Natural killer cell (primary cell): ENCODE results near the gene REX1BD. TPM values are rescaled to one million over a fixed set of nuclear protein-coding genes. Genes with fewer than 3 reads are reported as not detected.

Experiments
- ATAC-seq, 3 donors: fragments of 150-1000 bp in 2 of 3; fragments of 200-7000 bp in 1 of 3; cut with Tn5 transposase; 1 replicate in 1 of 3; 2 replicates in 2 of 3; pipeline ENCODE4 v1.10.0; 2021; ENCODE audit warnings: mild to moderate bottlenecking in 2 of 3, moderate library complexity in 2 of 3
- DNase-seq, 2 donors: peaks; one replicate each; pipeline versions ENCODE4 v3.0.0 to v3.0.0-alpha.2; 2013 to 2021; ENCODE audit warnings: mixed read lengths in 1 of 2
- H3K27ac ChIP-seq: one replicate; pipeline ENCODE4 v1.5.1; 2013; ENCODE audit warnings: mild to moderate bottlenecking, low read length
- H3K27me3 ChIP-seq: one replicate; pipeline ENCODE4 v1.6.1; 2013; ENCODE audit warnings: low read length; ENCODE audit not compliant: control insufficient read depth, insufficient read depth
- H3K36me3 ChIP-seq: one replicate; pipeline ENCODE4 v1.6.1; 2013; ENCODE audit warnings: low read length; ENCODE audit not compliant: control insufficient read depth, insufficient read depth
- H3K4me1 ChIP-seq: one replicate; pipeline ENCODE4 v1.6.1; 2013; ENCODE audit warnings: low read length; ENCODE audit not compliant: control insufficient read depth, insufficient read depth
- H3K4me3 ChIP-seq: one replicate; pipeline ENCODE4 v1.5.1; 2013; ENCODE audit warnings: low read length
- H3K9me3 ChIP-seq: one replicate; pipeline ENCODE4 v1.6.1; 2013; ENCODE audit warnings: low read length; ENCODE audit not compliant: control insufficient read depth, insufficient read depth
- H3K27ac Mint-ChIP-seq, 2 donors: one replicate each; pipeline ENCODE4 v1.8.0; 2022; ENCODE audit warnings: mild to moderate bottlenecking in 2 of 2, mixed read lengths in 2 of 2, moderate library complexity in 1 of 2
- H3K27me3 Mint-ChIP-seq, 2 donors: one replicate each; pipeline ENCODE4 v1.8.0; 2022; ENCODE audit warnings: low read depth in 2 of 2, mixed read lengths in 2 of 2
- H3K36me3 Mint-ChIP-seq: one replicate; pipeline ENCODE4 v1.8.0; 2022; ENCODE audit warnings: mixed read lengths
- H3K4me1 Mint-ChIP-seq, 2 donors: one replicate each; pipeline ENCODE4 v1.8.0; 2022; ENCODE audit warnings: mixed read lengths in 2 of 2
- H3K4me3 Mint-ChIP-seq: one replicate; pipeline ENCODE4 v1.8.0; 2022; ENCODE audit warnings: mild to moderate bottlenecking, moderate library complexity, mixed read lengths
- H3K9me3 Mint-ChIP-seq, 2 donors: one replicate each; pipeline ENCODE4 v1.8.0; 2022; ENCODE audit warnings: mixed read lengths in 2 of 2
- WGBS: methylation state at CpG from one replicate; pipeline ENCODE4 v1.1.7; 2013; ENCODE audit warnings: missing lambda C conversion rate; ENCODE audit not compliant: insufficient coverage; 5-methylcytosine and 5-hydroxymethylcytosine counted together
- intact Hi-C: fragments of 100-400 bp; cut with micrococcal nuclease; formaldehyde crosslinking; loops from one replicate; pipeline ENCODE4 v1.14.2; 2022
- total RNA-seq, 4 donors: library from RNA; stranded (reverse); fragments of 120-200 nt in 1 of 4; gene quantifications; one replicate each; pipeline versions ENCODE4 v1.2.3 to v1.2.4, GENCODE V29; 2013 to 2022
- TF ChIP-seq, protein P1 (sequence below): fragments of 200-600 bp; IDR thresholded peaks from one replicate; pipeline ENCODE4 v1.8.0; 2022; ENCODE audit warnings: antibody characterized with exemption

Gene REX1BD
- total RNA-seq, 3 donors from 2014 or later (not counting 1 experiment from before 2014, with no cell fraction given), result 80.6 to 86.9 (median 85.3) TPM

GRCh38 chr19:18605546-18606280 lies 17.1 kb downstream of the REX1BD start:
- H3K4me1 ChIP-seq, result peaks cover 10% of the 10 kb centered on the region
- TF ChIP-seq, protein P1, sequence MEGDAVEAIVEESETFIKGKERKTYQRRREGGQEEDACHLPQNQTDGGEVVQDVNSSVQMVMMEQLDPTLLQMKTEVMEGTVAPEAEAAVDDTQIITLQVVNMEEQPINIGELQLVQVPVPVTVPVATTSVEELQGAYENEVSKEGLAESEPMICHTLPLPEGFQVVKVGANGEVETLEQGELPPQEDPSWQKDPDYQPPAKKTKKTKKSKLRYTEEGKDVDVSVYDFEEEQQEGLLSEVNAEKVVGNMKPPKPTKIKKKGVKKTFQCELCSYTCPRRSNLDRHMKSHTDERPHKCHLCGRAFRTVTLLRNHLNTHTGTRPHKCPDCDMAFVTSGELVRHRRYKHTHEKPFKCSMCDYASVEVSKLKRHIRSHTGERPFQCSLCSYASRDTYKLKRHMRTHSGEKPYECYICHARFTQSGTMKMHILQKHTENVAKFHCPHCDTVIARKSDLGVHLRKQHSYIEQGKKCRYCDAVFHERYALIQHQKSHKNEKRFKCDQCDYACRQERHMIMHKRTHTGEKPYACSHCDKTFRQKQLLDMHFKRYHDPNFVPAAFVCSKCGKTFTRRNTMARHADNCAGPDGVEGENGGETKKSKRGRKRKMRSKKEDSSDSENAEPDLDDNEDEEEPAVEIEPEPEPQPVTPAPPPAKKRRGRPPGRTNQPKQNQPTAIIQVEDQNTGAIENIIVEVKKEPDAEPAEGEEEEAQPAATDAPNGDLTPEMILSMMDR, result no peak
- DNase-seq (no peak), ATAC-seq (no peak)
- H3K9me3 Mint-ChIP-seq, result no peaks in the 10 kb centered on the region
- intact Hi-C loops, result no loop called here
- no peak overlapping the region for H3K27ac Mint-ChIP-seq
- 4% methylated on average over 65 of the region's 65 CpGs for WGBS
- no peak overlapping the region for H3K4me3 Mint-ChIP-seq
- H3K36me3 ChIP-seq, result no peaks in the 10 kb centered on the region
- peaks cover 52% of the 10 kb centered on the region for H3K27me3 ChIP-seq
- no peak overlapping the region for H3K4me3 ChIP-seq
- H3K9me3 ChIP-seq, result no peaks in the 10 kb centered on the region
- peaks cover 4 to 16% of the 10 kb centered on the region in 2 donors for H3K4me1 Mint-ChIP-seq
- no peak overlapping the region for H3K27ac ChIP-seq
- peaks cover 39 to 54% of the 10 kb centered on the region in 2 donors for H3K27me3 Mint-ChIP-seq
- no peaks in the 10 kb centered on the region for H3K36me3 Mint-ChIP-seq

DNA sequence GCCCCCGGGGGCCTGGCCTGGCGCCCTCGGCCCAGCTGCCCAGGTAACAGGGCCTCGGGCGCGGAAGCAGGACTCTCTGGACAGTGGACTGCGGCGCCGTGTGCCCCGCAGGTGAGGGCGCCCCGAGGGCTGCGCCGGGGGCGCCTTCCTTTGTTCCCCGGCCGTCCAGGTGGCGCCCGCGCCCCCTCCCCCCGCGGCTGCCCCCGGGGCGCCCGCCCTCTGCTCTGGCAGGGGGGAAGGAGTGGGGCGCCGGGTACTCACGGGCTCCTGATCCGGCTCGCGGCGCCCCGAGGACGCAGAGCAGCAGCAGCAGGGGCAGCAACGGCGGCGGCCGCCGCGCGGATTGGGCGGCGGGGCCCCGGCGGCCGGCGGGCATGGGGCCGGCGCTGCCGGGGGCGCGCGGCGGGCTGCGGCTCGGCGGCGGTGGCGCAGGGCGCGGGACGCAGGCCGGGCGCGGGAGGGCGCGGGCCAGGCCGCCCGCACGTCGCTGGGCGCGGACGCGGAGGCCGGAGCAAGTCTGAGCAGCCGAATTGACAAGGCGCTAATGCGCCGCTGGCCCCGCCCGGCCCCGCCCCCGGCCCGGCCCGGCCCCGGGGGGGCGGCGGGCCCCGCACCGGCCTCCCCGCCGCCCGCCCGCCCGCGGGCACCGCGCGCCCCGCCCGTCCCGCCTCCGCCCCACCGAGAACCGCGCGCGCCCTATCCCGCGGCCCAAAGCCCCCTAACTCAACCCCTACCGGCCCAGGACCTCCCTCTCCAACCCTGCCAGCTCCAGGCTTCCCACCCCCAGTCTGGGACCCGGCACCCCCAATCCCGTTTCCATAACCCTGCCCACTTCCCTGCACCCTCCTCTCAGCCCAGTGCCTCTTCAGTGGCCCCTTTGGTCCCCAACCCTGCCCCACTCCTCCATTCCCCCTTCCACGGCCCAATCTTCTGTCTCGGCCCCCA lies 18.0 kb downstream of the REX1BD start, which contains the start of gene CRLF1:
CRLF1 (minus strand) TSS at position 519 of the 945 bp plus-strand sequence; CDS start at position 376, 143 bp downstream.
- Mint-ChIP-seq H3K27me3 (peaks cover 45 to 56% of the 10 kb centered on the region in 2 donors), H3K27ac (no peak within 1 kb of the TSS), H3K36me3 (no peaks in the 10 kb centered on the region), H3K4me1 (peaks cover 9 to 22% of the 10 kb centered on the region in 2 donors), H3K4me3 (no peak within 1 kb of the TSS), H3K9me3 (no peaks in the 10 kb centered on the region)
- Histone ChIP-seq H3K27ac (no peak within 1 kb of the TSS), H3K4me1 (peaks cover 17% of the 10 kb centered on the region), H3K27me3 (peaks cover 59% of the 10 kb centered on the region), H3K36me3 (no peaks in the 10 kb centered on the region), H3K9me3 (no peaks in the 10 kb centered on the region), H3K4me3 (no peak within 1 kb of the TSS)
- no peak for ATAC-seq
- TF ChIP-seq, protein P1, result no peak
- intact Hi-C loops, result no loop called here
- WGBS, result 2% methylated on average over 109 of the region's 116 CpGs
- no peak for DNase-seq

DNA sequence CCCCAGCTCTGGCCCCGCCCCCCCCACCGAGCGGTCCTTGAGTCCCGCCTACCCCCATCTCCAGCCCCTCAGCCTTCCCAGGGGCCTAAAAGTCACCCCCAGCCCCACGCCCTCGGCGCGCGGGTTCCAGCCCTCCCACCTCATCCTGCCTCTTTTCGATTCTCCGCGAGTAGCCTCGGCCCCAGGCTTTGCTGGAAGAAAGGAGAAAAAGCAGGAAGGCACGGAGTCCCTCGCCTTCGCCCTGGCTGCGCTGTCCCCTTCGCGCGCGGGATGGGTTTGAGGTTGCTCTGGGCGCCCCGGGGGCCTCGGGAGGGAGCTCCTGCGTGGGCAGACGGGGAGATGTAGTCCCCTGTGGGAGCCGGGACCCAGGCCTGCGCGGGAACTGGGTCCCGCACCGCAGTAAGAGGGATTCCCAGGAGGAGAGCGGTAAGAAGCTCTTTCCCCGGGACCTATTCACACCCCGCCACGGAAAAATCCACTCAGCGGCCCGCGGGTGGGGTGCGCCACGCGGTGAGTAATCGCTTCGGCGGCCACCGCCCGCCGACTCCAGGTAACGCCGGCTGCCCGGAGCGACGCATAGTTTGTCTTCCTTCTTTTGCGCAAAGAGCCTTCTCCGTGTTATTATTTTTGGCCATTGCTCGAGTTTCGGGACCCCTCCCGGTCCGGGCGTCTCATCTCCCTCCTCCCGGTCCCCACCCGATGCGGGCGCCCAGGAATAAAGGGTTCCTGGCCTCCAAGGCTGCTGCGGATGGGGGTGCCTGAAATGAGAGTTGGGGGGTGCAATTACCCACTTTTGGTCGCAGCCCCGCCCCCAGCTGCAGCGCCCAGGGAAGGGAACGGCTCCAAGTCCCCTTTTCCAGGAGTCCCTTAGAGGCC lies 18.9 kb downstream of the REX1BD start:
- Mint-ChIP-seq H3K36me3 (no peaks in the 10 kb centered on the region), H3K27me3 (peaks cover 45 to 58% of the 10 kb centered on the region in 2 donors), H3K4me3 (no peak overlapping the region), H3K9me3 (no peaks in the 10 kb centered on the region), H3K4me1 (peaks cover 9 to 29% of the 10 kb centered on the region in 2 donors), H3K27ac (no peak overlapping the region)
- TF ChIP-seq, protein P1, result no peak
- H3K4me1 ChIP-seq, result peaks cover 24% of the 10 kb centered on the region
- no peak overlapping the region for H3K4me3 ChIP-seq
- DNase-seq, result no peak
- H3K36me3 ChIP-seq, result no peaks in the 10 kb centered on the region
- WGBS, result 3% methylated on average over 64 of the region's 68 CpGs
- H3K9me3 ChIP-seq, result no peaks in the 10 kb centered on the region
- intact Hi-C loops, result no loop called here
- no peak for ATAC-seq
- no peak overlapping the region for H3K27ac ChIP-seq
- H3K27me3 ChIP-seq, result peaks cover 60% of the 10 kb centered on the region
